Gastroesophageal sphincter (tissue), 3 donors: Measurements from ENCODE around the gene SLC9A5.

Experiments used
- POLR2A ChIP-seq, 2 donors: fragments of 450-650 bp; IDR thresholded peaks; one replicate each; pipeline ENCODE4 v1.6.1; 2017; ENCODE audit warnings: antibody characterized with exemption in 2 of 2, mild to moderate bottlenecking in 2 of 2, moderate library complexity in 1 of 2
- TF ChIP-seq, protein P1 (sequence below), 4 experiments: fragments of 200-600 bp in 2 of 4; fragments of 450-650 bp in 2 of 4; sonication (generic) in 1 of 4; IDR thresholded peaks; one replicate each; pipeline ENCODE4 v1.5.1; 2017 to 2019; ENCODE audit warnings: antibody characterized with exemption in 4 of 4, mild to moderate bottlenecking in 2 of 4, moderate library complexity in 2 of 4

DNA sequence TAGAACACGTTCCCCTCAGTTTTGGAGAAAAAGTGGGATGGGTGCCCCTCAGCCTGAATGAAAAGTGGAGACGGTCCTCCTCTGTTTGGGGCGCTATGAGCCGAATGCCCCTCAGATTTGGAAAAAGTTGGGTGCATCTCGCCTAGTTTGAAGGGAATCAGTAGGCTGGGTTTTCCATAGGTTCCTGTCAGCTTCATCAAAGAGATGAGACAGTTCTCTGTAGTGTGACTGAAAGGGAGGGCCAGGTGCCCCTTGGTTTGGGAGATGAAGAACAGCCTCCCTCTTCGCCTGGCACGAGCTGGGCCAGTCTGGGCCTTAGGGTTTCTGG, 742 bp upstream of the SLC9A5 start:
- TF ChIP-seq, protein P1, sequence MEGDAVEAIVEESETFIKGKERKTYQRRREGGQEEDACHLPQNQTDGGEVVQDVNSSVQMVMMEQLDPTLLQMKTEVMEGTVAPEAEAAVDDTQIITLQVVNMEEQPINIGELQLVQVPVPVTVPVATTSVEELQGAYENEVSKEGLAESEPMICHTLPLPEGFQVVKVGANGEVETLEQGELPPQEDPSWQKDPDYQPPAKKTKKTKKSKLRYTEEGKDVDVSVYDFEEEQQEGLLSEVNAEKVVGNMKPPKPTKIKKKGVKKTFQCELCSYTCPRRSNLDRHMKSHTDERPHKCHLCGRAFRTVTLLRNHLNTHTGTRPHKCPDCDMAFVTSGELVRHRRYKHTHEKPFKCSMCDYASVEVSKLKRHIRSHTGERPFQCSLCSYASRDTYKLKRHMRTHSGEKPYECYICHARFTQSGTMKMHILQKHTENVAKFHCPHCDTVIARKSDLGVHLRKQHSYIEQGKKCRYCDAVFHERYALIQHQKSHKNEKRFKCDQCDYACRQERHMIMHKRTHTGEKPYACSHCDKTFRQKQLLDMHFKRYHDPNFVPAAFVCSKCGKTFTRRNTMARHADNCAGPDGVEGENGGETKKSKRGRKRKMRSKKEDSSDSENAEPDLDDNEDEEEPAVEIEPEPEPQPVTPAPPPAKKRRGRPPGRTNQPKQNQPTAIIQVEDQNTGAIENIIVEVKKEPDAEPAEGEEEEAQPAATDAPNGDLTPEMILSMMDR (IDR thresholded peaks at IDR 0.05): no peak
- TF ChIP-seq POLR2A (IDR thresholded peaks at IDR 0.05): no peak
